RPMI8226 (cell line): ENCODE measurements around the gene MRPL49.

Source experiments
- DNase-seq: peaks from one replicate; pipeline ENCODE4 v3.0.0-alpha.2; 2015

Gene MRPL49

GRCh38 chr11:65103476-65103875, 18.6 kb upstream of the MRPL49 start:
- no peak for DNase-seq

DNA sequence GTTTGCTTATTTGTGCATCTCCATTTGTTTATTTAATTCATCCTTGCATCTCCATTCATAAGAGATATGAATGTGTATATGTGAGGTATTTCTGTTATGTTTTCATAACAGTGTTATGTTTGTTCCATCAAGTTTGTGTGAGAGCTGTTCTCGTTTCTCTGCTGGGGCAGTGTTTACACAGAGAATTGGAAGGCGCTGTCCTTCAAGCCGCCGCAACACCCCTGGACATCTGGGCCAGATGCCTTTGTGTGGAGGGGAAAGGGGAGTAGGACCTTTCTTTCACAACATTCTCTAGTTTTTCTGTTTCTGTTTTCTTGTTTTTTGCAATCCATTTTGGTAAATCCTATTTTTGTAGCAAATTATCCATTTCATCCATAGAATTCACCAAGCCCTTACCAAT, 17.5 kb upstream of the MRPL49 start:
- DNase-seq = no peak

- DNase-seq = no peak
These were observed 15.0 kb upstream of the MRPL49 start for GRCh38 chr11:65107078-65107477.

DNA sequence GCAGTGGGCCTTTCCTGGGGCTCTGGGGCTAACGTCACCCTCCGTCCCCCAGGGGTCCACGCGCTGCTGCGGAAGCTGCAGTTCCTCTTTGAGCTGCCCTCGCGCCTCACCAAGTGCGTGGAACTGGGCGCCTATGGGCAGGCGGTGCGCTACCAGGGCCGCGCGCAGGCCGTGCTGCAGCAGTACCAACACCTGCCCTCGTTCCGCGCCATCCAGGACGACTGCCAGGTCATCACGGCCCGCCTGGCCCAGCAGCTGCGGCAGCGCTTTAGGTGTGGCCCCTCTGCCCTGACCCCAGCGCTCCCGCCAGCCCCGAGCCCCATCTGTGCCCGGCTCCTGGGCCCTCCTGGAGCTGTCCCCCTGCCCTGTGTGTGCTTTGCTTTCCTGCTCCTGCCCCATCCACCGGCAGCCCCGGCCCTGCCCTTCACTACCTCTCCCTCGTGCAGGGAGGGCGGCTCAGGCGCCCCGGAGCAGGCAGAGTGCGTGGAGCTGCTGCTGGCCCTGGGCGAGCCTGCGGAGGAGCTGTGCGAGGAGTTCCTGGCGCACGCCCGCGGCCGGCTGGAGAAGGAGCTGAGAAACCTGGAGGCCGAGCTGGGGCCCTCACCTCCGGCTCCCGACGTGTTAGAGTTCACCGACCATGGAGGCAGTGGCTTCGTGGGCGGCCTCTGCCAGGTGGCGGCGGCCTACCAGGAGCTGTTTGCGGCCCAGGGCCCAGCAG, 14.2 kb upstream of the MRPL49 start:
- no peak for DNase-seq

- no peak for DNase-seq
These were observed 13.5 kb upstream of the MRPL49 start for GRCh38 chr11:65108469-65109123.

- DNase-seq = no peak
These were observed 12.6 kb upstream of the MRPL49 start for GRCh38 chr11:65109231-65110198.

- peak; percentile 93 for DNase-seq
These were observed 11.7 kb upstream of the MRPL49 start for GRCh38 chr11:65110354-65110861.

- DNase-seq = no peak
These were observed 10.9 kb upstream of the MRPL49 start for GRCh38 chr11:65111159-65111743.

- DNase-seq = peak; percentile 100
These were observed 10.2 kb upstream of the MRPL49 start, which contains the start of gene TM7SF2 for GRCh38 chr11:65111744-65112545. Gene TM7SF2 (plus strand): TSS chr11:65111872. CDS start chr11:65112016, 144 bp downstream.

DNA sequence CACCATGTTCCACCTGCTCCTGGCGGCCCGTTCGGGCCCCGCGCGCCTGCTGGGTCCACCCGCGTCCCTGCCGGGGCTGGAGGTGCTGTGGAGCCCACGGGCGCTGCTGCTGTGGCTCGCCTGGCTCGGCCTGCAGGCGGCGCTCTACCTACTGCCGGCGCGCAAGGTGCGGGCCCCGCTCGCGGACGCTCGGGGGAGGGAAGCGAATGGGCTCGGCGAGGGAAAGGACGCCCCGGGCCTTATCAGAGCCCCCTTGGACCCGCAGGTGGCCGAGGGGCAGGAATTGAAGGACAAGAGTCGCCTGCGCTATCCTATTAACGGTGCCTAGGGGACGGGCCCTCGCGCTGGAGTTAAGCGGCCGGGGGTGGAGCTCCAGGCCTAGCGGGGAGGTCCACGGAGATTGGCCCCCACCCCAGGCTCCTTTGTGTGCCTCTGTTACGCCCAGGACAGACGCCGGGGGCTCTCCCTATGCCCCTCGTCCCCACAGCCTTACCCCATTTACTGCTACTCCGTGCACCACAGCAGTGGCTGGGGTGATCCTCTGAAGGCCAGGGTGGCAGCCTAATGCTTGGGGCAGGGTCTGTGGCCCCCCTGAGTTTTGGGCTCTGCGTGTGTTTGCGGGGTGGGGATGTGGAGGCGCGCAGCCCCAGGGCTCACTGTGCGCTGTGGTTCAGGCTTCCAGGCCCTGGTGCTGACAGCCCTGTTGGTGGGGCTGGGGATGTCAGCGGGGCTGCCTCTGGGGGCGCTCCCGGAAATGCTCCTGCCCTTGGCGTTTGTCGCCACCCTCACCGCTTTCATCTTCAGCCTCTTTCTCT, 9.4 kb upstream of the MRPL49 start:
- DNase-seq = peak; percentile 87

- no peak for DNase-seq
These were observed 8.8 kb upstream of the MRPL49 start for GRCh38 chr11:65113361-65113756.

- no peak for DNase-seq
These were observed 8.3 kb upstream of the MRPL49 start for GRCh38 chr11:65113839-65114238.

DNA sequence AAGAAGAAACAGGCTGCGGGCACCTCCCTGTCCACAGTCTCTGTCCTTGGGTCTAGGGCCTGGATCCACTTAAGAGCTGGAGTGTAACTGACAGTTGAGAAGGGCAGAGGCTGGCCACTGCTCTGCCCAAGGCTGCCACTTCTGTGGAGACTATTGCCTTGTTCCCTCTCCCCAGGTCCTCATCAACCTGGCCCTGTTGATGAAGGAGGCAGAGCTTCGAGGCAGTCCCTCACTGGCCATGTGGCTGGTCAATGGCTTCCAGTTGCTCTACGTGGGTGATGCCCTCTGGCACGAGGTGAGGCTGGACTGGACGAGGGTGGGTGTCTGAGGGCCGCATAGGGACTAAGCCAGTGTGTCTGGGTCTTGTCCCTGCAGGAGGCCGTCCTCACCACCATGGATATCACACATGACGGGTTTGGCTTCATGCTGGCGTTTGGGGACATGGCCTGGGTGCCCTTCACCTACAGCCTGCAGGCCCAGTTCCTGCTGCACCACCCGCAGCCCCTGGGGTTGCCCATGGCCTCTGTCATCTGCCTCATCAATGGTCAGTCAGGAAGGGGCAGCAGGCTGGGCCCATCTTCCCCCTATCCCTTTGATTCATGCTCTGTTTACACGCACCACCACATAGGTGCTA, 7.5 kb upstream of the MRPL49 start:
- DNase-seq = no peak

- no peak for DNase-seq
These were observed 6.6 kb upstream of the MRPL49 start for GRCh38 chr11:65115361-65116082.

DNA sequence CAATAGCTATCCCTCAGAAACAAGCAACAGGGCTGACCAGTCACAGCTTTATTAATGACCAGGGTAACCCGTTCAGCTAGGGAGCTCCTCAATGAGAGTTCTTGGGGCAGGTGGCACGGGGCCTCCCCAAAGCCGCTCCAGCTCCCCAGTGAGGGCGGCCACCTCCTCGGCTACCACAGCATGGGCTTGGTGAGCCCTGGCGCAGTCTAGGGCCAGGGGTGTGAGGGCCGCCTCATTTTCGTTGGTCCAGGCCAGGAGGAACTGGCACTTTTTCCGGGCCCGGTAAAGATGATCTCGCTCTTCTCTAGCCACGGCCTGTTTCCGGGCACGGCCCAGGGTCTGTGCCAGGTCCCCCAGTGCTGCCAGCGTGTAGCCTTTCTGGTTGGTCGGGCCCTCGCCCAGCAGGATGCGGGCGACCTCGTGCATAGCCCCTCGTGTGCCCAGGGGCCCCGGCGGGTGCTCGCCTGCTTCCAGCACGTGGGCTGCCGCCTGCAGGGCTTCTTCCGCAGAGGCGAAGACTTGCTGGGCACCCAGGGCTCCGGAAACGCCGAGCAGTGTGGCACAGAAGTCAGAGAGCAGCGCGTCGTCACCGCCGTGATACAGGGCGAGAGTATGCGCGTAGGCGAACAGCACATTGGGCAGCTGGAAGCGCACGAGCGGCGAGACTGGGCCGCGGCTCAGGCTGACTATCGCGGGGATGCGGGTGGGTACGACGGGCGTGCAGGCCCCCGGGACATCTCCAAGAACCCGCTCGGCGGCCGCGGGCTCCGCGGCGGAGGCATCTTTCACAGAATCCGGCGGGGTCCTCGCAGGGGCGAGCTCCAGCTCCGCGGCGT, 5.5 kb upstream of the MRPL49 start:
- DNase-seq = peak; percentile 77

GRCh38 chr11:65117206-65118096, 4.7 kb upstream of the MRPL49 start, which contains the start of gene ZNHIT2:
Gene ZNHIT2 (minus strand): TSS chr11:65117701. CDS start chr11:65117653, 48 bp downstream.
- DNase-seq = peak; percentile 100

DNA sequence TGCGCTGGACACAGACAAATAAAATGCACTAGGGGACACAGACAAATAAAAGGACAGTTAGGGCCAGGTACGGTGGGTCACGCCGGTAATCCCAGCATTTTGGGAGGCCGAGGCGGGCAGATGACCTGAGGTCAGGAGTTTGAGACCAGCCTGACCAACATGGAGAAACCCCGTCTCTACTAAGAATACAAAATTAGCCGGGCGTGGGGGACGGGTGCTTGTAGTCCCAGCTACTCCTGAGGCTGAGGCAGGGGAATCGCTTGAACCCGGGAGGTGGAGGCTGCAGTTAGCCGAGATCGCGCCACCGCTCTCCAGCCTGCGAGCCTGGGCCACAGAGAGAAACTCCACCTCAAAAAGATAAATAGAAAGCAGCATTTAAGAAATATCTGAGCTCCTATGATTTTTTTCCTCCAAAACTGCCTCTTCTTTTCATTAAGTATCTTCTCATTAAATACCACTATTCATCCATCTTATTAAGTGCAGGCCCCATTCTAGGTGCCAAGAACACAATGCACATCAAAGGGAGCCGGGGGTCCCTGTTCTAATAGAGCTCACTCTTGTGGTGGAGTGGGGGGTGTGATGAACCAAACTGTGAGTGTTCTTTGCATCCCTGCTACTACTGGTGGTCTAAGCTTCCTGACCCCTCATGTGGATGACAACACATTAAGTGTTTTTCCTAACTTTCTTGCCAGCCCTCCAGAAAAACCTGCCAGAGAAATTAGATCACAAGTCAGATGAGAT, 3.9 kb upstream of the MRPL49 start:
- no peak for DNase-seq
